Measurements from ENCODE around the gene BZW2. TPM values are rescaled to one million over a fixed set of nuclear protein-coding genes. Genes with fewer than 3 reads are reported as not detected.

The BZW2 gene
- total RNA-seq, 1 donor from 2014 or later = 84.9 TPM

- Histone ChIP-seq H3K27ac (ENCODE audit: low read depth, low read length) (no peak overlapping the region), H4K20me1 (ENCODE audit: insufficient read depth, low read length) (no peaks in the 10 kb centered on the region), H3K36me3 (ENCODE audit: insufficient read depth, low read length) (no peaks in the 10 kb centered on the region), H3K4me1 (ENCODE audit: insufficient read depth, low read length) (no peaks in the 10 kb centered on the region), H3K9me3 (ENCODE audit: insufficient read depth, low read depth, low read length) (no peaks in the 10 kb centered on the region), H3K4me2 (ENCODE audit: low read length) (no peak overlapping the region), H2AFZ (ENCODE audit: low read depth, low read length) (no peak overlapping the region), H3K27me3 (ENCODE audit: insufficient read depth, low read length) (no peaks in the 10 kb centered on the region), H3K9ac (ENCODE audit: low read length) (no peak overlapping the region), H3K4me3 (ENCODE audit: insufficient read depth, low read depth, low read length) (no peak overlapping the region), H3K79me2 (ENCODE audit: insufficient read depth, low read length) (no peaks in the 10 kb centered on the region)
- Mint-ChIP-seq H3K27me3 (ENCODE audit: low read depth, unreplicated experiment) (no peaks in the 10 kb centered on the region), H3K4me3 (ENCODE audit: unreplicated experiment) (no peak overlapping the region), H3K4me1 (ENCODE audit: low read depth, unreplicated experiment) (peaks cover 11% of the 10 kb centered on the region), H3K36me3 (ENCODE audit: low read depth, unreplicated experiment) (no peaks in the 10 kb centered on the region), H3K9me3 (ENCODE audit: unreplicated experiment) (no peaks in the 10 kb centered on the region), H3K27ac (ENCODE audit: unreplicated experiment) (no peak overlapping the region)
- no peak for DNase-seq (ENCODE audit: low read depth)
- TF ChIP-seq CTCF (IDR thresholded peaks at IDR 0.05; ENCODE audit: insufficient read depth, low read depth, low read length) = no peak
- no peak for TF ChIP-seq EZH2 (IDR thresholded peaks at IDR 0.05; ENCODE audit: insufficient read depth, low read length)
- no peak for FAIRE-seq
These were observed 78.4 kb downstream of the BZW2 start for GRCh38 chr7:16724344-16724743.

- no peak for DNase-seq (ENCODE audit: low read depth)
- Histone ChIP-seq H3K36me3 (ENCODE audit: insufficient read depth, low read length) (no peaks in the 10 kb centered on the region), H3K4me1 (ENCODE audit: insufficient read depth, low read length) (no peaks in the 10 kb centered on the region), H3K27me3 (ENCODE audit: insufficient read depth, low read length) (no peaks in the 10 kb centered on the region), H3K27ac (ENCODE audit: low read depth, low read length) (no peak overlapping the region), H3K9ac (ENCODE audit: low read length) (no peak overlapping the region), H2AFZ (ENCODE audit: low read depth, low read length) (no peak overlapping the region), H3K9me3 (ENCODE audit: insufficient read depth, low read depth, low read length) (no peaks in the 10 kb centered on the region), H4K20me1 (ENCODE audit: insufficient read depth, low read length) (no peaks in the 10 kb centered on the region), H3K79me2 (ENCODE audit: insufficient read depth, low read length) (no peaks in the 10 kb centered on the region), H3K4me2 (ENCODE audit: low read length) (no peak overlapping the region), H3K4me3 (ENCODE audit: insufficient read depth, low read depth, low read length) (no peak overlapping the region)
- no peaks in the 10 kb centered on the region for H3K36me3 Mint-ChIP-seq (ENCODE audit: low read depth, unreplicated experiment)
- no peak overlapping the region for H3K4me3 Mint-ChIP-seq (ENCODE audit: unreplicated experiment)
- peaks cover 11% of the 10 kb centered on the region for H3K4me1 Mint-ChIP-seq (ENCODE audit: low read depth, unreplicated experiment)
- no peak overlapping the region for H3K27ac Mint-ChIP-seq (ENCODE audit: unreplicated experiment)
- TF ChIP-seq CTCF (IDR thresholded peaks at IDR 0.05; ENCODE audit: insufficient read depth, low read depth, low read length) (no peak), EZH2 (IDR thresholded peaks at IDR 0.05; ENCODE audit: insufficient read depth, low read length) (no peak)
- H3K27me3 Mint-ChIP-seq (ENCODE audit: low read depth, unreplicated experiment) = no peaks in the 10 kb centered on the region
- FAIRE-seq = no peak
- H3K9me3 Mint-ChIP-seq (ENCODE audit: unreplicated experiment) = no peaks in the 10 kb centered on the region
These were observed 80.2 kb downstream of the BZW2 start for GRCh38 chr7:16726189-16726588.

GRCh38 chr7:16727736-16728135 is 81.8 kb downstream of the BZW2 start:
- DNase-seq (ENCODE audit: low read depth) (no peak), FAIRE-seq (peak; percentile 34)
- Histone ChIP-seq H3K9me3 (ENCODE audit: insufficient read depth, low read depth, low read length) (no peaks in the 10 kb centered on the region), H3K9ac (ENCODE audit: low read length) (no peak overlapping the region), H3K27me3 (ENCODE audit: insufficient read depth, low read length) (no peaks in the 10 kb centered on the region), H3K36me3 (ENCODE audit: insufficient read depth, low read length) (no peaks in the 10 kb centered on the region), H4K20me1 (ENCODE audit: insufficient read depth, low read length) (no peaks in the 10 kb centered on the region), H3K27ac (ENCODE audit: low read depth, low read length) (no peak overlapping the region), H3K4me3 (ENCODE audit: insufficient read depth, low read depth, low read length) (no peak overlapping the region), H3K4me2 (ENCODE audit: low read length) (no peak overlapping the region), H3K79me2 (ENCODE audit: insufficient read depth, low read length) (no peaks in the 10 kb centered on the region), H2AFZ (ENCODE audit: low read depth, low read length) (no peak overlapping the region), H3K4me1 (ENCODE audit: insufficient read depth, low read length) (no peaks in the 10 kb centered on the region)
- TF ChIP-seq EZH2 (IDR thresholded peaks at IDR 0.05; ENCODE audit: insufficient read depth, low read length) (no peak), CTCF (IDR thresholded peaks at IDR 0.05; ENCODE audit: insufficient read depth, low read depth, low read length) (no peak)
- H3K36me3 Mint-ChIP-seq (ENCODE audit: low read depth, unreplicated experiment) = no peaks in the 10 kb centered on the region
- no peaks in the 10 kb centered on the region for H3K27me3 Mint-ChIP-seq (ENCODE audit: low read depth, unreplicated experiment)
- no peaks in the 10 kb centered on the region for H3K9me3 Mint-ChIP-seq (ENCODE audit: unreplicated experiment)
- H3K27ac Mint-ChIP-seq (ENCODE audit: unreplicated experiment) = no peak overlapping the region
- H3K4me1 Mint-ChIP-seq (ENCODE audit: low read depth, unreplicated experiment) = peaks cover 10% of the 10 kb centered on the region
- no peak overlapping the region for H3K4me3 Mint-ChIP-seq (ENCODE audit: unreplicated experiment)
